ENCODE results near the gene ITGB5. TPM values are rescaled to one million over a fixed set of nuclear protein-coding genes. Genes with fewer than 3 reads are reported as not detected.

ITGB5 gene
- total RNA-seq, 4 donors from 2014 or later: 114 to 217 (median 193) TPM

DNA sequence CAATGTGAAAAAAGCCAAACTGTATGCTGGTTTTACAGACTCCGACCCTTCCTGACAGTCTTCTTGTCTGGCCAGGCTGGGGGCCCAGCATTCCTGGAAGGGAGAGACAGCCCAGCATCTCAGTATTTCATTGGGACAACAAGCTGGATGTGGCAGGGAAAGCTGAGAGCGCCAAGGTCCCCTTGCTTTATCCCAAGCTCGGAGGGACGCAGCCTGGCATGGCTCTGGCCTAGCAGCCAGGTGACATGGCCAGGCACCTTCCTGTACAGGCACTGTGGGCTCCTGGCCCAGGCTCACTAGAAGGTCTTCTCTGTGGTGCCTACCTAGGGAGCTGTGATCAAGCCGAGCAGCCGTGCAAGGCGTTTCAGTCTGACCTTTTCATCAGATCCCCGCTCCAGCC, 124.0 kb downstream of the ITGB5 start:
- H3K4me3 ChIP-seq: no peak overlapping the region
- peaks cover 0 to 55% (median 0%) of the 10 kb centered on the region in 3 donors for H3K36me3 ChIP-seq
- TF ChIP-seq CTCF (IDR thresholded peaks at IDR 0.05) (no peak), EP300 (IDR thresholded peaks at IDR 0.05) (no peak), POLR2A (IDR thresholded peaks at IDR 0.05) (no peak)
- 86 to 94% methylated on average over 7 to 8 of the region's 8 CpGs for WGBS, 2 donors
- H3K9me3 ChIP-seq: no peaks in the 10 kb centered on the region
- H3K27me3 ChIP-seq: no peaks in the 10 kb centered on the region
- peaks cover 0 to 24% (median 0%) of the 10 kb centered on the region in 4 donors for H3K4me1 ChIP-seq
- H3K27ac ChIP-seq: peak overlapping the region in 1 of 4 donors; percentile 75
- no peak for DNase-seq (ENCODE audit: low spot score in 2 of 2)

- no peak for DNase-seq (ENCODE audit: low spot score in 2 of 2)
- Histone ChIP-seq H3K9me3 (no peaks in the 10 kb centered on the region), H3K27ac (peak overlapping the region in 2 of 4 donors; percentile 64 to 75), H3K4me3 (no peak overlapping the region), H3K4me1 (peaks cover 0 to 24% (median 0%) of the 10 kb centered on the region in 4 donors), H3K36me3 (peaks cover 0 to 49% (median 0%) of the 10 kb centered on the region in 3 donors), H3K27me3 (no peaks in the 10 kb centered on the region)
- TF ChIP-seq CTCF (IDR thresholded peaks at IDR 0.05) (no peak), EP300 (IDR thresholded peaks at IDR 0.05) (no peak), POLR2A (IDR thresholded peaks at IDR 0.05) (no peak)
- WGBS, 2 donors: 87% methylated on average over 4 of the region's 4 CpGs
Observed at GRCh38 chr3:124762661-124763011, 124.5 kb downstream of the ITGB5 start.

GRCh38 chr3:124761935-124762660, 125.1 kb downstream of the ITGB5 start:
- peaks cover 0 to 44% (median 0%) of the 10 kb centered on the region in 3 donors for H3K36me3 ChIP-seq
- no peak for DNase-seq (ENCODE audit: low spot score in 2 of 2)
- peak overlapping the region in 3 of 4 donors; percentile 47 to 75 (median 64) for H3K27ac ChIP-seq
- no peaks in the 10 kb centered on the region for H3K9me3 ChIP-seq
- H3K4me3 ChIP-seq: no peak overlapping the region
- WGBS, 2 donors: 78 to 80% methylated on average over 6 of the region's 6 CpGs
- no peak for TF ChIP-seq CTCF (IDR thresholded peaks at IDR 0.05)
- TF ChIP-seq EP300 (IDR thresholded peaks at IDR 0.05): no peak
- no peak for TF ChIP-seq POLR2A (IDR thresholded peaks at IDR 0.05)
- H3K27me3 ChIP-seq: no peaks in the 10 kb centered on the region
- peaks cover 0 to 24% (median 0%) of the 10 kb centered on the region in 4 donors for H3K4me1 ChIP-seq

DNA sequence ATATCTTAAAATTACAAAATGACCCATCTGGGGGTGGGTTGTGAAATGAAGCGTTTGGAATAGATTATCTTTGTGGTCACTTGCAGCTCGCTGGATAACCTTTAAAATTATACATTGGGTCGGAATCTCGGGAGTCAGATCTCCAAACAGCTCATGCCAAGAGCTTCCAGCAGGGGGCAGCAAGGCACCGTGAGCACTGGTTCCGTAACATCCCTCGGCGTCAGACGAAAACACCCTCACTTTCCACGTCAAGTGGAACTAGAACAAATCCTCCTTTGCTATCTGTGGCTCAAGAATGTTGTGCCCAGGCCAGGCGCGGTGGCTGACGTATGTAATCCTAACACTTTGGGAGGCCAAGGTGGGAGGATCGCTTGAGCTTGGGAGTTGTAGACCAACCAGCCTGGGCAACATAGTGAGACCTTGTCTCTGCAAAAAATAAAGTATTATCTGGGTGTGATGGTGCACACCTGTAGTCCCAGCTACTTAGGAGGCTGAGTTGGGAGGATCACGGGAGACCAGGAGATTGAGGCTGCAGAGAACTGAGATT, 125.8 kb downstream of the ITGB5 start:
- no peak overlapping the region for H3K4me3 ChIP-seq
- 7 to 8% methylated on average over 14 to 15 of the region's 15 CpGs for WGBS, 2 donors

More for the DNA sequence above, 125.8 kb downstream of the ITGB5 start:
- H3K27ac ChIP-seq: peak overlapping the region in 3 of 4 donors; percentile 15 to 75 (median 30)
- H3K36me3 ChIP-seq: peaks cover 0 to 36% (median 0%) of the 10 kb centered on the region in 3 donors
- peak; percentile 90 to 98 for DNase-seq (ENCODE audit: low spot score in 2 of 2)
- H3K9me3 ChIP-seq: no peaks in the 10 kb centered on the region
- TF ChIP-seq POLR2A (IDR thresholded peaks at IDR 0.05): no peak
- TF ChIP-seq EP300 (IDR thresholded peaks at IDR 0.05): peak; percentile 79 to 80
- TF ChIP-seq CTCF (IDR thresholded peaks at IDR 0.05): peak; percentile 90 to 97 (median 94)
- peaks cover 0 to 24% (median 0%) of the 10 kb centered on the region in 4 donors for H3K4me1 ChIP-seq
- no peaks in the 10 kb centered on the region for H3K27me3 ChIP-seq
